Mucosa of stomach (tissue), 1 donor: ENCODE measurements around the gene B4GALT3.

Experiments used
- H3K27me3 ChIP-seq: one replicate; pipeline ENCODE4 v1.7.0; 2013; ENCODE audit warnings: mild to moderate bottlenecking, low read length; ENCODE audit not compliant: control insufficient read depth, insufficient read depth
- H3K36me3 ChIP-seq: one replicate; pipeline ENCODE4 v1.7.0; 2013; ENCODE audit warnings: low read length; ENCODE audit not compliant: control insufficient read depth, insufficient read depth
- H3K4me1 ChIP-seq: one replicate; pipeline ENCODE4 v1.7.0; 2013; ENCODE audit warnings: mild to moderate bottlenecking, low read length; ENCODE audit not compliant: control insufficient read depth, insufficient read depth
- H3K4me3 ChIP-seq: one replicate; pipeline ENCODE4 v1.7.0; 2013; ENCODE audit warnings: low read length
- H3K9ac ChIP-seq: one replicate; pipeline ENCODE4 v1.7.0; 2013; ENCODE audit warnings: mild to moderate bottlenecking, low read length, moderate library complexity
- H3K9me3 ChIP-seq: one replicate; pipeline ENCODE4 v1.7.0; 2013; ENCODE audit warnings: mild to moderate bottlenecking, low read length, moderate library complexity; ENCODE audit not compliant: control insufficient read depth
- donor health status: Pancreatic carcinoma.

Gene B4GALT3

GRCh38 chr1:161140755-161141400 is 36.4 kb downstream of the B4GALT3 start:
- Histone ChIP-seq H3K9ac (no peak overlapping the region), H3K4me3 (no peak overlapping the region), H3K27me3 (no peaks in the 10 kb centered on the region), H3K36me3 (no peaks in the 10 kb centered on the region), H3K9me3 (no peaks in the 10 kb centered on the region), H3K4me1 (no peaks in the 10 kb centered on the region)

GRCh38 chr1:161139766-161140165 is 37.5 kb downstream of the B4GALT3 start:
- Histone ChIP-seq H3K36me3 (no peaks in the 10 kb centered on the region), H3K9me3 (no peaks in the 10 kb centered on the region), H3K27me3 (no peaks in the 10 kb centered on the region), H3K4me1 (no peaks in the 10 kb centered on the region), H3K4me3 (no peak overlapping the region), H3K9ac (no peak overlapping the region)

DNA sequence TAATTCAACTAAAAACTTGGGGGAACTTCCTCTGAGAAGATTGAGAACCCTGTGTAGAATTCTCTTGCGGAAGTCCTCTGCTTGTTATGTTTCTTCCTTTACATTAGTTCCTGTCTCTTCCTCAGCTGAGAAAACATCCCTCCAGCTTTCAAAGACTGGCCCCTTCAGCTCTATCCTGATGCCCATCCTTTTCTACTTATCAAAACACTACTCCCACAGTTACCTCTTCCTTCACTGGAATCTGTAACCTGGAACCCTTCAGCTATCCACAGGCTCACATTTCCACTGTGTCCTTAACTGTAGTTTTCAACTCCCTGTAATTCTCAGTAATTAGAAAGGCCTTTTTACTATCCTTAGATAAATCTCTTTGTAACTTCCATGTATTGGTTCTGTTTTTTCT is 38.9 kb downstream of the B4GALT3 start:
- no peak overlapping the region for H3K9ac ChIP-seq
- no peaks in the 10 kb centered on the region for H3K27me3 ChIP-seq
- H3K36me3 ChIP-seq: no peaks in the 10 kb centered on the region
- H3K4me3 ChIP-seq: no peak overlapping the region
- H3K9me3 ChIP-seq: no peaks in the 10 kb centered on the region
- peaks cover 5% of the 10 kb centered on the region for H3K4me1 ChIP-seq

- no peak overlapping the region for H3K9ac ChIP-seq
- no peak overlapping the region for H3K4me3 ChIP-seq
- H3K9me3 ChIP-seq: no peaks in the 10 kb centered on the region
- H3K36me3 ChIP-seq: no peaks in the 10 kb centered on the region
- no peaks in the 10 kb centered on the region for H3K27me3 ChIP-seq
- peaks cover 5% of the 10 kb centered on the region for H3K4me1 ChIP-seq
Measured at GRCh38 chr1:161137881-161138280, 39.4 kb downstream of the B4GALT3 start.

DNA sequence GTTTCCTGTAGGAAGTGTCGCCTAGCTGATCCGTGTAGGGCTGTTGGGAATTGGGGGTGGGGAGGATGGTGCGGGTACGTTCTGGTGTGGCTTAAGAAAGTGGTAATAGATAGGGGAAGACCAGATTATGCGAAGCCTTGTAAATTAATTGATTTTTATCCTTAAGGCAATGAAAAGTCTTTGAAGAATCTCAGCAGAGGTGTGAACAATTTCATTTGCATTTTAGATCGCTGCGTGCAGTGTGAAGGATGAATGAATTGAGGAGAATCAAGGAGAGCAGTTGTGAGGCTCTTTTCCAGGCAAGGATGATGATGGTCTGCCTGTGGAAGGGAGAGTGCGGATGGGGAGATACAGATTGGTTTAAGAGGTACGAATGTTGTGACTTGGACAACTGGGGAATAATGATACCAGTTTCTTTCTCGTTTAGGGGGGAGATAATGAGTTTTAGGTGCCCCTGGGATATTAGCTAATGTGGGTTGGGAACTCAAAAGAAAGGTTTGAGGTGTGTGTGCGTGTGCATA is 44.0 kb downstream of the B4GALT3 start:
- Histone ChIP-seq H3K27me3 (no peaks in the 10 kb centered on the region), H3K9ac (peak overlapping the region; percentile 93), H3K4me1 (peaks cover 5% of the 10 kb centered on the region), H3K36me3 (no peaks in the 10 kb centered on the region), H3K9me3 (no peaks in the 10 kb centered on the region), H3K4me3 (peak overlapping the region; percentile 74)

GRCh38 chr1:161132410-161133219 is 44.7 kb downstream of the B4GALT3 start, which contains the start of gene DEDD:
Gene DEDD, minus strand, starts transcription at chr1:161132667. Its CDS starts 8,205 bp downstream, at chr1:161124462.
- H3K4me3 ChIP-seq: peak within 1 kb of the TSS; percentile 74
- H3K36me3 ChIP-seq: peaks cover 3% of the 10 kb centered on the region
- H3K27me3 ChIP-seq: no peaks in the 10 kb centered on the region
- peaks cover 5% of the 10 kb centered on the region for H3K4me1 ChIP-seq
- H3K9me3 ChIP-seq: no peaks in the 10 kb centered on the region
- peak within 1 kb of the TSS; percentile 93 for H3K9ac ChIP-seq

DNA sequence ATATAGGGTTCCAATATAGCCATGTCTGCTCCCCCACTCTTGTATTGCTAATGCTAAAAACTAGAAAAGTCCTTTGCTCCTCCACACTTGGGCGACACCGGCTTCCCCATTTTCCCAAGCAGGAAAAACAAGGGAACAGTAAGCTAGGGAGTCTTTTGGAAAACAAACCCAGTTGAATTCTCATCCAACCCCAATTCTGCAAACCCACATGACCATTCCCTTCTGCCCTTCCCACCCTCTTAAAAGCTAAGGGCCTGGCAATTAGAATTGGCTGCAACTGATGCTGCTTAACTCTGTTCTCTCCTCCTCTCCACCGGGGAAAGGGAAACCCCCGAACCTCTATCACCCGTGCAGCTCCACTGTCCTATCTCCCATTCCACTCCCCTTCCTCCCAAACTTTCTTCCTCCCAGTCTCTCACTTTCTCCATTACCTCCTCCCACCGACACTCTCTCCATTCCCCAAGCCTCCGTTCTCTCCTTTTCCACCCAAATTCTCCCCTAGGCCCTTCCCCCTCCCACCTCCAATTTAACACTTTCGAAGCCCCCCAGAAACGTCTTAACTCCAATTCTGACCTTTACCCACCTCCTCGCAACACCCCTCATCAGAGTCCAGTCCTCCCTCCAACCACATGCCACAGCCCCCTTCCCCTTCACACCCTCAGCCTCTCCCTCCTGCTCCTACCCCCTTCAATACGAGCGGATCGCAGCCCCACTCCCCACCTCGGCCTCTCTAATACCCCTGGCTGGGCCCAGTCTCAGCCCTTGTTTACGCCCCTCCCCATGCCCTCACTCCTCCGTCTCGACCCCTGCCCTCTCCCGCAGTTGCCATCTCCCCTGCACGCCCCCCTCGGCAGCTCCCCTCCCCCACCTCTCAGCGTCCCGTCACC is 45.5 kb downstream of the B4GALT3 start:
- peaks cover 5% of the 10 kb centered on the region for H3K4me1 ChIP-seq
- peak overlapping the region; percentile 74 for H3K4me3 ChIP-seq
- H3K27me3 ChIP-seq: no peaks in the 10 kb centered on the region
- no peaks in the 10 kb centered on the region for H3K9me3 ChIP-seq
- H3K36me3 ChIP-seq: peaks cover 4% of the 10 kb centered on the region
- H3K9ac ChIP-seq: peak overlapping the region; percentile 93

DNA sequence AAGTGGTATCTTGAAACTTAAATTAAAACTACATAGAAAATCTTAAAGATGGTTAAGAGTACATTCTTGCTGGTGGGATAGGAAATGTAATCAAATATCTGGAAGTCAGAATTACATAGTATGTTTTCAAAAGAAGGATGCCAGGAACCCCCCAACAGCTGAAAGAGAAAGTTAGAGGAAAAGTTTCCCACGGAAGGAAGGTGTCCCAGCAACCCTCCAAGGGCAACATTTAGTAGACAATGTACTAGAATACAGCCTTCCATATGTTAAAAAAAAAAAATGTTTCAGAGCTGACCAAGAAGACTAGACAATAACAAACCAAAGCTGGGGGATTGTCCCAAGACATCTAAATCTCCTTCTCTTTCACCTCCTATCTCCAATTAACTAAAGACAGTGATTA is 47.0 kb downstream of the B4GALT3 start:
- H3K27me3 ChIP-seq: no peaks in the 10 kb centered on the region
- H3K36me3 ChIP-seq: peaks cover 4% of the 10 kb centered on the region
- H3K9ac ChIP-seq: no peak overlapping the region
- H3K4me1 ChIP-seq: peaks cover 5% of the 10 kb centered on the region
- H3K4me3 ChIP-seq: no peak overlapping the region
- H3K9me3 ChIP-seq: no peaks in the 10 kb centered on the region

DNA sequence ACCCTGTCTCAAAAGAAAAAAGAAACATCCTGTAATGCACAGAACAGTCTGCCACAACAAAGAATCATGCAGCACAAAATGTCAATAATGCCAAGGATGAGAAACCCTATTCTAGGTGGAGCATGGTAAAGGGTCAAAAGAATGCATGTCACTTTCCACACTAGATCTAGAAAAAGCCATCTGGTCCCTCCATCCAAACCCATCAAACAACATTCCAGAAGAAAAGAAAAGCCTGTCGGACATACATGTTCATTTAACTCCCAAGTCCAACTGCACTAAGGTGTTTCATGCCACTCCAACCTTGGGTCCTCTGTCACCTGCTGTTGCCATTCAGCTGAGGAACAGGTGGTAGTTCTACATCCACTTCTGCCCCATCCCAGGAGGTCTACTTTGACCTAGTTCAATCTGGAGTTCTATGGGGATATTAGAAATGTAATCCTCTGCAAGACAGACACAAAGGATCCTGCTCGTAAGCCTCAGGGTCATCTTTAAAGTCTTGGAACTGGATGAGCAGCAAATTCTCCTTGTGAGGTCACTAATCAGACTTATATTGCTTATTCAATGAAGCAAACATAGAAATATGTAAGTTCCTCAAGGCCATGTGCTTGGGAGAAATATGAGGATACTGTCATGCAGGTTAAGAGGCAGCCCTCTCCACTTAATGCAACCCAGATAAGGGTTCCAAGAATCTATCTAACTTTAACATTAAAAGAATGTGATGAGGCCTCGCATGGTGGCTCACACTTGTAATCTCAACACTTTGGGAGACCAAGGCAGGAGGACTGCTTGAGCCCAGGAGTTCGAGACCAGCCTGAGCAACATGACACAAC is 48.5 kb downstream of the B4GALT3 start:
- H3K27me3 ChIP-seq: no peaks in the 10 kb centered on the region
- peaks cover 4% of the 10 kb centered on the region for H3K36me3 ChIP-seq
- peaks cover 4% of the 10 kb centered on the region for H3K4me1 ChIP-seq
- H3K9me3 ChIP-seq: no peaks in the 10 kb centered on the region
- H3K9ac ChIP-seq: no peak overlapping the region
- H3K4me3 ChIP-seq: no peak overlapping the region

GRCh38 chr1:161127649-161128048 is 49.7 kb downstream of the B4GALT3 start:
- H3K9ac ChIP-seq: no peak overlapping the region

GRCh38 chr1:161122967-161123366 is 54.3 kb downstream of the B4GALT3 start:
- H3K4me3 ChIP-seq: no peak overlapping the region
- peaks cover 17% of the 10 kb centered on the region for H3K4me1 ChIP-seq
- H3K27me3 ChIP-seq: no peaks in the 10 kb centered on the region
- peaks cover 4% of the 10 kb centered on the region for H3K36me3 ChIP-seq
- no peaks in the 10 kb centered on the region for H3K9me3 ChIP-seq
- H3K9ac ChIP-seq: no peak overlapping the region

More at GRCh38 chr1:161127649-161128048, 49.7 kb downstream of the B4GALT3 start:
- Histone ChIP-seq H3K9me3 (no peaks in the 10 kb centered on the region), H3K36me3 (peaks cover 4% of the 10 kb centered on the region), H3K27me3 (no peaks in the 10 kb centered on the region), H3K4me3 (no peak overlapping the region), H3K4me1 (no peaks in the 10 kb centered on the region)
